GM23338 (cell line): ENCODE measurements around the gene ZNF366. TPM values are rescaled to one million over a fixed set of nuclear protein-coding genes. Genes with fewer than 3 reads are reported as not detected.

Experiments
- ATAC-seq: fragments of 200-7000 bp; cut with Tn5 transposase; 3 replicates; pipeline ENCODE4 v1.9.1; 2020
- DNase-seq: peaks from one replicate; pipeline ENCODE4 v3.0.0-alpha.2; 2015; ENCODE audit warnings: low spot score
- H2AFZ ChIP-seq: fragments of 200-600 bp; sonication (generic); 2 replicates; pipeline ENCODE4 v1.8.0; 2016; ENCODE audit warnings: antibody characterized with exemption, mild to moderate bottlenecking, moderate library complexity
- H3F3A ChIP-seq: fragments of 200-600 bp; sonication (generic); replicated peaks from 2 replicates; pipeline ENCODE4 v1.8.0; 2017; ENCODE audit warnings: antibody characterized with exemption, mixed run types, low read depth
- H3K27ac ChIP-seq: fragments of 200-600 bp; sonication (generic); 2 replicates; pipeline ENCODE4 v1.6.1; 2016; ENCODE audit warnings: low read depth
- H3K27me3 ChIP-seq: fragments of 200-600 bp; sonication (generic); 2 replicates; pipeline ENCODE4 v1.8.0; 2016; ENCODE audit warnings: mild to moderate bottlenecking, mixed run types, moderate library complexity; ENCODE audit not compliant: insufficient read depth
- H3K36me3 ChIP-seq: fragments of 200-600 bp; sonication (generic); 2 replicates; pipeline ENCODE4 v1.8.0; 2016; ENCODE audit warnings: mild to moderate bottlenecking; ENCODE audit not compliant: insufficient read depth
- H3K4me1 ChIP-seq: fragments of 200-600 bp; sonication (generic); 2 replicates; pipeline ENCODE4 v1.8.0; 2016; ENCODE audit warnings: mild to moderate bottlenecking, moderate library complexity; ENCODE audit not compliant: insufficient read depth
- H3K4me2 ChIP-seq: fragments of 200-600 bp; sonication (generic); 2 replicates; pipeline ENCODE4 v1.7.1; 2017; ENCODE audit warnings: mixed run types
- H3K4me3 ChIP-seq: fragments of 200-600 bp; sonication (generic); 2 replicates; pipeline ENCODE4 v1.6.1; 2016; ENCODE audit warnings: mixed run types
- H3K79me2 ChIP-seq: fragments of 200-600 bp; sonication (generic); replicated peaks from 2 replicates; pipeline ENCODE4 v1.8.0; 2017; ENCODE audit warnings: mild to moderate bottlenecking; ENCODE audit not compliant: insufficient read depth
- H3K9me2 ChIP-seq: fragments of 200-600 bp; sonication (generic); 2 replicates; pipeline ENCODE4 v1.8.0; 2017; ENCODE audit not compliant: insufficient read depth
- H4K20me1 ChIP-seq: fragments of 200-600 bp; sonication (generic); replicated peaks from 2 replicates; pipeline ENCODE4 v1.8.0; 2017; ENCODE audit warnings: mild to moderate bottlenecking; ENCODE audit not compliant: insufficient read depth
- H3K27ac Mint-ChIP-seq: 2 replicates; pipeline ENCODE4 v1.8.0; 2020; ENCODE audit warnings: inconsistent platforms, mild to moderate bottlenecking, moderate library complexity, mixed read lengths
- H3K27me3 Mint-ChIP-seq: 3 replicates; pipeline ENCODE4 v1.8.0; 2022; ENCODE audit warnings: low read depth, mild to moderate bottlenecking, moderate library complexity, mixed read lengths, inconsistent platforms; ENCODE audit not compliant: insufficient read depth, poor library complexity
- H3K36me3 Mint-ChIP-seq: 3 replicates; pipeline ENCODE4 v1.8.0; 2021; ENCODE audit warnings: low read depth, mild to moderate bottlenecking, inconsistent platforms, moderate library complexity, mixed read lengths
- H3K4me1 Mint-ChIP-seq: 3 replicates; pipeline ENCODE4 v1.8.0; 2020; ENCODE audit warnings: mild to moderate bottlenecking, inconsistent platforms, mixed read lengths
- H3K4me3 Mint-ChIP-seq: 3 replicates; pipeline ENCODE4 v1.8.0; 2021; ENCODE audit warnings: moderate library complexity, mild to moderate bottlenecking, inconsistent platforms, mixed read lengths
- H3K9me3 Mint-ChIP-seq: 3 replicates; pipeline ENCODE4 v1.8.0; 2020; ENCODE audit warnings: moderate library complexity, mild to moderate bottlenecking, inconsistent platforms, mixed read lengths
- CREB1 ChIP-seq: fragments of 250-450 bp; sonication (Bioruptor Pico); IDR thresholded peaks from 2 replicates; pipeline ENCODE4 v1.5.0; 2020; ENCODE audit warnings: low read depth, mild to moderate bottlenecking, moderate library complexity
- ETS1 ChIP-seq: IDR thresholded peaks from 2 replicates; pipeline ENCODE4 v1.6.1; 2016; ENCODE audit warnings: antibody characterized with exemption
- EZH2 ChIP-seq: fragments of 200-600 bp; sonication (generic); IDR thresholded peaks from one replicate; pipeline ENCODE4 v1.8.0; 2017; ENCODE audit warnings: antibody characterized with exemption, mild to moderate bottlenecking, low read depth; ENCODE audit not compliant: unreplicated experiment
- EZH2phosphoT487 ChIP-seq: fragments of 200-600 bp; sonication (generic); IDR thresholded peaks from one replicate; pipeline ENCODE4 v1.8.1; 2018; ENCODE audit warnings: antibody characterized with exemption; ENCODE audit not compliant: unreplicated experiment
- JUNB ChIP-seq: IDR thresholded peaks from one replicate; pipeline ENCODE4 v1.6.1; 2016; ENCODE audit warnings: antibody characterized with exemption; ENCODE audit not compliant: unreplicated experiment
- NANOG ChIP-seq: IDR thresholded peaks from 2 replicates; pipeline ENCODE4 v1.6.1; 2016; ENCODE audit warnings: antibody characterized with exemption, borderline replicate concordance
- POLR2AphosphoS5 ChIP-seq: IDR thresholded peaks from 2 replicates; pipeline ENCODE4 v1.6.1; 2016; ENCODE audit warnings: antibody characterized with exemption, low read depth
- REST ChIP-seq: IDR thresholded peaks from one replicate; pipeline ENCODE4 v1.6.1; 2018; ENCODE audit warnings: antibody characterized with exemption; ENCODE audit not compliant: unreplicated experiment
- STAT1 ChIP-seq: IDR thresholded peaks from one replicate; pipeline ENCODE4 v1.6.1; 2016; ENCODE audit warnings: antibody characterized with exemption; ENCODE audit not compliant: unreplicated experiment
- ZNF114 ChIP-seq: fragments of 250-450 bp; sonication (Bioruptor Pico); IDR thresholded peaks from 2 replicates; pipeline ENCODE4 v1.5.0; 2020; ENCODE audit warnings: mild to moderate bottlenecking, moderate library complexity
- ZNF331 ChIP-seq: fragments of 250-450 bp; sonication (Bioruptor Pico); IDR thresholded peaks from 2 replicates; pipeline ENCODE4 v1.5.0; 2020; ENCODE audit warnings: low read depth, mild to moderate bottlenecking, moderate library complexity
- polyA plus RNA-seq: library from polyadenylated mRNA; unstranded; fragments of >200 nt; fragmentation: Nextera tagmentation; extraction: Ambion mirVana; gene quantifications from 2 replicates; pipeline ENCODE4 v1.2.1, GENCODE V29; 2016
- total RNA-seq: library from RNA; depleted of rRNA; stranded (reverse); fragments of >200 nt; shearing (Covaris generic); gene quantifications from 2 replicates; pipeline ENCODE4 v1.2.3, GENCODE V29; 2014
- TF ChIP-seq, protein P1 (sequence below): fragments of 250-450 bp; sonication (Bioruptor Pico); IDR thresholded peaks from 2 replicates; pipeline ENCODE4 v1.5.0; 2020; ENCODE audit warnings: mild to moderate bottlenecking, moderate library complexity
- TF ChIP-seq, protein P2 (sequence below), 2 experiments: fragments of 200-600 bp in 1 of 2; sonication (generic) in 1 of 2; conservative IDR thresholded peaks; 2 replicates each; pipeline versions ENCODE4 v1.5.1 to v1.6.1; 2016 to 2017; ENCODE audit warnings: antibody characterized with exemption in 2 of 2, low read depth in 2 of 2, mild to moderate bottlenecking in 2 of 2, moderate library complexity in 1 of 2

Gene ZNF366
- total and polyA plus RNA-seq, 2 experiments from 2014 or later = not detected

- Mint-ChIP-seq H3K27ac (no peak overlapping the region), H3K4me3 (no peak overlapping the region), H3K36me3 (no peaks in the 10 kb centered on the region), H3K27me3 (no peaks in the 10 kb centered on the region), H3K4me1 (peaks cover 20% of the 10 kb centered on the region), H3K9me3 (no peaks in the 10 kb centered on the region)
- Histone ChIP-seq H3K4me3 (no peak overlapping the region), H2AFZ (no peak overlapping the region), H3K79me2 (no peaks in the 10 kb centered on the region), H3K27me3 (no peaks in the 10 kb centered on the region), H3K4me2 (no peak overlapping the region), H3K27ac (no peak overlapping the region), H3K36me3 (no peaks in the 10 kb centered on the region), H3F3A (no peaks in the 10 kb centered on the region), H3K9me2 (no peaks in the 10 kb centered on the region), H3K4me1 (peaks cover 8% of the 10 kb centered on the region), H4K20me1 (no peaks in the 10 kb centered on the region)
- ATAC-seq (no peak), DNase-seq (no peak)
- TF ChIP-seq EZH2phosphoT487 = no peak
- TF ChIP-seq, protein P1, sequence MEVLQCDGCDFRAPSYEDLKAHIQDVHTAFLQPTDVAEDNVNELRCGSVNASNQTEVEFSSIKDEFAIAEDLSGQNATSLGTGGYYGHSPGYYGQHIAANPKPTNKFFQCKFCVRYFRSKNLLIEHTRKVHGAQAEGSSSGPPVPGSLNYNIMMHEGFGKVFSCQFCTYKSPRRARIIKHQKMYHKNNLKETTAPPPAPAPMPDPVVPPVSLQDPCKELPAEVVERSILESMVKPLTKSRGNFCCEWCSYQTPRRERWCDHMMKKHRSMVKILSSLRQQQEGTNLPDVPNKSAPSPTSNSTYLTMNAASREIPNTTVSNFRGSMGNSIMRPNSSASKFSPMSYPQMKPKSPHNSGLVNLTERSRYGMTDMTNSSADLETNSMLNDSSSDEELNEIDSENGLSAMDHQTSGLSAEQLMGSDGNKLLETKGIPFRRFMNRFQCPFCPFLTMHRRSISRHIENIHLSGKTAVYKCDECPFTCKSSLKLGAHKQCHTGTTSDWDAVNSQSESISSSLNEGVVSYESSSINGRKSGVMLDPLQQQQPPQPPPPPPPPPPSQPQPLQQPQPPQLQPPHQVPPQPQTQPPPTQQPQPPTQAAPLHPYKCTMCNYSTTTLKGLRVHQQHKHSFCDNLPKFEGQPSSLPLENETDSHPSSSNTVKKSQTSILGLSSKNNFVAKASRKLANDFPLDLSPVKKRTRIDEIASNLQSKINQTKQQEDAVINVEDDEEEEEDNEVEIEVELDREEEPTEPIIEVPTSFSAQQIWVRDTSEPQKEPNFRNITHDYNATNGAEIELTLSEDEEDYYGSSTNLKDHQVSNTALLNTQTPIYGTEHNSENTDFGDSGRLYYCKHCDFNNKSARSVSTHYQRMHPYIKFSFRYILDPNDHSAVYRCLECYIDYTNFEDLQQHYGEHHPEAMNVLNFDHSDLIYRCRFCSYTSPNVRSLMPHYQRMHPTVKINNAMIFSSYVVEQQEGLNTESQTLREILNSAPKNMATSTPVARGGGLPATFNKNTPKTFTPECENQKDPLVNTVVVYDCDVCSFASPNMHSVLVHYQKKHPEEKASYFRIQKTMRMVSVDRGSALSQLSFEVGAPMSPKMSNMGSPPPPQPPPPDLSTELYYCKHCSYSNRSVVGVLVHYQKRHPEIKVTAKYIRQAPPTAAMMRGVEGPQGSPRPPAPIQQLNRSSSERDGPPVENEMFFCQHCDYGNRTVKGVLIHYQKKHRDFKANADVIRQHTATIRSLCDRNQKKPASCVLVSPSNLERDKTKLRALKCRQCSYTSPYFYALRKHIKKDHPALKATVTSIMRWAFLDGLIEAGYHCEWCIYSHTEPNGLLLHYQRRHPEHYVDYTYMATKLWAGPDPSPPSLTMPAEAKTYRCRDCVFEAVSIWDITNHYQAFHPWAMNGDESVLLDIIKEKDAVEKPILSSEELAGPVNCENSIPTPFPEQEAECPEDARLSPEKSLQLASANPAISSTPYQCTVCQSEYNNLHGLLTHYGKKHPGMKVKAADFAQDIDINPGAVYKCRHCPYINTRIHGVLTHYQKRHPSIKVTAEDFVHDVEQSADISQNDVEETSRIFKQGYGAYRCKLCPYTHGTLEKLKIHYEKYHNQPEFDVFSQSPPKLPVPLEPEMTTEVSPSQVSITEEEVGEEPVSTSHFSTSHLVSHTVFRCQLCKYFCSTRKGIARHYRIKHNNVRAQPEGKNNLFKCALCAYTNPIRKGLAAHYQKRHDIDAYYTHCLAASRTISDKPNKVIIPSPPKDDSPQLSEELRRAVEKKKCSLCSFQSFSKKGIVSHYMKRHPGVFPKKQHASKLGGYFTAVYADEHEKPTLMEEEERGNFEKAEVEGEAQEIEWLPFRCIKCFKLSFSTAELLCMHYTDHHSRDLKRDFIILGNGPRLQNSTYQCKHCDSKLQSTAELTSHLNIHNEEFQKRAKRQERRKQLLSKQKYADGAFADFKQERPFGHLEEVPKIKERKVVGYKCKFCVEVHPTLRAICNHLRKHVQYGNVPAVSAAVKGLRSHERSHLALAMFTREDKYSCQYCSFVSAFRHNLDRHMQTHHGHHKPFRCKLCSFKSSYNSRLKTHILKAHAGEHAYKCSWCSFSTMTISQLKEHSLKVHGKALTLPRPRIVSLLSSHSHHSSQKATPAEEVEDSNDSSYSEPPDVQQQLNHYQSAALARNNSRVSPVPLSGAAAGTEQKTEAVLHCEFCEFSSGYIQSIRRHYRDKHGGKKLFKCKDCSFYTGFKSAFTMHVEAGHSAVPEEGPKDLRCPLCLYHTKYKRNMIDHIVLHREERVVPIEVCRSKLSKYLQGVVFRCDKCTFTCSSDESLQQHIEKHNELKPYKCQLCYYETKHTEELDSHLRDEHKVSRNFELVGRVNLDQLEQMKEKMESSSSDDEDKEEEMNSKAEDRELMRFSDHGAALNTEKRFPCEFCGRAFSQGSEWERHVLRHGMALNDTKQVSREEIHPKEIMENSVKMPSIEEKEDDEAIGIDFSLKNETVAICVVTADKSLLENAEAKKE = no peak
- TF ChIP-seq POLR2AphosphoS5 = no peak
- TF ChIP-seq CREB1 = no peak
- TF ChIP-seq, protein P2, sequence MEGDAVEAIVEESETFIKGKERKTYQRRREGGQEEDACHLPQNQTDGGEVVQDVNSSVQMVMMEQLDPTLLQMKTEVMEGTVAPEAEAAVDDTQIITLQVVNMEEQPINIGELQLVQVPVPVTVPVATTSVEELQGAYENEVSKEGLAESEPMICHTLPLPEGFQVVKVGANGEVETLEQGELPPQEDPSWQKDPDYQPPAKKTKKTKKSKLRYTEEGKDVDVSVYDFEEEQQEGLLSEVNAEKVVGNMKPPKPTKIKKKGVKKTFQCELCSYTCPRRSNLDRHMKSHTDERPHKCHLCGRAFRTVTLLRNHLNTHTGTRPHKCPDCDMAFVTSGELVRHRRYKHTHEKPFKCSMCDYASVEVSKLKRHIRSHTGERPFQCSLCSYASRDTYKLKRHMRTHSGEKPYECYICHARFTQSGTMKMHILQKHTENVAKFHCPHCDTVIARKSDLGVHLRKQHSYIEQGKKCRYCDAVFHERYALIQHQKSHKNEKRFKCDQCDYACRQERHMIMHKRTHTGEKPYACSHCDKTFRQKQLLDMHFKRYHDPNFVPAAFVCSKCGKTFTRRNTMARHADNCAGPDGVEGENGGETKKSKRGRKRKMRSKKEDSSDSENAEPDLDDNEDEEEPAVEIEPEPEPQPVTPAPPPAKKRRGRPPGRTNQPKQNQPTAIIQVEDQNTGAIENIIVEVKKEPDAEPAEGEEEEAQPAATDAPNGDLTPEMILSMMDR (conservative IDR thresholded peaks at IDR 0.05; ENCODE audit: low read depth in 2 of 2) = no peak
- no peak for TF ChIP-seq REST
- TF ChIP-seq NANOG = no peak
- TF ChIP-seq ZNF331 (CRISPR knock-in tag) = no peak
- TF ChIP-seq JUNB = no peak
- no peak for TF ChIP-seq STAT1
- no peak for TF ChIP-seq EZH2
- no peak for TF ChIP-seq ETS1
- TF ChIP-seq ZNF114 = no peak
These were observed 30.0 kb upstream of the ZNF366 start for GRCh38 chr5:72537166-72537565.
